Measurements from ENCODE around the gene BFSP1. TPM values are rescaled to one million over a fixed set of nuclear protein-coding genes. Genes with fewer than 3 reads are reported as not detected.
A peak's percentile ranks its signal among the peaks of the same experiment; 100 is the strongest.

Gene BFSP1
- total RNA-seq, 1 experiment from 2014 or later = 6.1 TPM

- Histone ChIP-seq H3K27ac (ENCODE audit: low read depth, low read length, poor library complexity, severe bottlenecking) (peak overlapping the region; percentile 1), H3K4me1 (ENCODE audit: insufficient read depth, low read length, poor library complexity, severe bottlenecking) (peaks cover 33% of the 10 kb centered on the region), H3K27me3 (replicated peaks; ENCODE audit: insufficient read depth, low read depth, low read length, poor library complexity) (no peaks in the 10 kb centered on the region), H3K36me3 (ENCODE audit: insufficient read depth, low read length, poor library complexity, severe bottlenecking) (no peaks in the 10 kb centered on the region), H3K4me3 (ENCODE audit: low read depth, low read length, poor library complexity, severe bottlenecking) (no peak overlapping the region), H3K9me3 (ENCODE audit: low read depth, low read length, poor library complexity, severe bottlenecking) (no peaks in the 10 kb centered on the region)
- BruUV-seq (replicated peaks) = no TSS peak
- TF ChIP-seq CTCF (conservative IDR thresholded peaks at IDR 0.05; ENCODE audit: low read depth, low read length) (no peak), EZH2 (IDR thresholded peaks at IDR 0.05; ENCODE audit: borderline replicate concordance, low read depth, low read length, poor library complexity, severe bottlenecking) (no peak)
- CTCF ChIA-PET = no interaction called here
- POLR2A ChIA-PET (ENCODE audit: low non-redundant PET) = no interaction called here
- intact Hi-C loops (cut with micrococcal nuclease; ENCODE audit: unreplicated experiment) = loop anchor here (5.0 to 10.0 kb wide), 4 partner anchors 151 to 732 kb away; partner anchors contain the start of genes MGME1, RRBP1 and SNX5
- no peak for DNase-seq (ENCODE audit: low spot score)
These were observed 2.9 kb upstream of the BFSP1 start for GRCh38 chr20:17534077-17534476.

DNA sequence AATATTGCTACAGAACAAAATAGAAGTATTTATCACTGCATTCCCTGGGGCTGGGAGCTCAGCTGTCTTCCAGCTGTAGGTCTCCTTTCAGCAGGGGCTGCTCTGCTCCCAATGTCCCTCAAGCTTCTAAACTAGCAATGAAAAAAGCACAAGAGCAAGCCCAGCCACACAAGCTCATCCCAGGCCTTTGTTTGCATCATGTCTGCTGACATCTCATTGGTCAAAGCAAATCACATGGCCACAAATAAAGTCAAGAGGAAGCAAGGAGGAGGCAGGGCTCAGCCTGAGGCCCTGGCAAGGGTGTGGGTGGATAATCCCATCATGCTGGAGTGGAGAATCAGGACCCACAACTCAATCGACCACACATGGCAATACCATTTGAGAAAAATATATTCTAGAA is 2.2 kb upstream of the BFSP1 start:
- DNase-seq (ENCODE audit: low spot score) = peak; percentile 94
- CTCF ChIA-PET = interaction anchor here (1.0 kb wide), 1 partner anchor 732 kb away, joined by 4 read pairs; no protein-coding TSS in a partner anchor
- POLR2A ChIA-PET (ENCODE audit: low non-redundant PET) = interaction anchor here (0.7 kb wide), 1 partner anchor 36 kb away, joined by 3 read pairs; the partner anchor contains the start of gene DSTN
- peak overlapping the region; percentile 25 for H3K27ac ChIP-seq (ENCODE audit: low read depth, low read length, poor library complexity, severe bottlenecking)
- H3K4me1 ChIP-seq (ENCODE audit: insufficient read depth, low read length, poor library complexity, severe bottlenecking) = peaks cover 29% of the 10 kb centered on the region
- BruUV-seq (replicated peaks) = no TSS peak
- no peaks in the 10 kb centered on the region for H3K36me3 ChIP-seq (ENCODE audit: insufficient read depth, low read length, poor library complexity, severe bottlenecking)
- H3K9me3 ChIP-seq (ENCODE audit: low read depth, low read length, poor library complexity, severe bottlenecking) = no peaks in the 10 kb centered on the region
- intact Hi-C loops (cut with micrococcal nuclease; ENCODE audit: unreplicated experiment) = loop anchor here (2.0 to 10.0 kb wide), 5 partner anchors 29 to 731 kb away; partner anchors contain the start of genes MGME1, RRBP1 and SNX5
- TF ChIP-seq CTCF (conservative IDR thresholded peaks at IDR 0.05; ENCODE audit: low read depth, low read length) (no peak), EZH2 (IDR thresholded peaks at IDR 0.05; ENCODE audit: borderline replicate concordance, low read depth, low read length, poor library complexity, severe bottlenecking) (no peak)
- no peaks in the 10 kb centered on the region for H3K27me3 ChIP-seq (replicated peaks; ENCODE audit: insufficient read depth, low read depth, low read length, poor library complexity)
- H3K4me3 ChIP-seq (ENCODE audit: low read depth, low read length, poor library complexity, severe bottlenecking) = no peak overlapping the region

DNA sequence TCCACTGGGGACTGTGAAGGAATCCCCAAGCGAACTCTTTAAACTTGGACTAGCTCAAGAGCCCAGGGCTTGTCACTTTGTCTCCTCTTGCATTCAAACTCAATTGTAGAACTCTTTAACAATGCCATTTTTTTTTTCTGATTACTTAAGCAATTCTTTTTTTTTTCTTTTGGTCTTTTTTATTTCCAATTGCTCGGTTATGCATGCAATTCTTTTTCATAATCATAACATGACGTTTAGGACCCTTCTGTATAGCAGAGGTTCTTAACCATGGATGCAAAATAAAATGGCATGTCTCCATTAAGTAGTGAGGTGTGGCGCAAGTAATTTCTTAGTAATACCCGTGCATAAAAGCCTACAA is 466 bp upstream of the BFSP1 start:
- peak overlapping the region; percentile 57 for H3K4me3 ChIP-seq (ENCODE audit: low read depth, low read length, poor library complexity, severe bottlenecking)
- CTCF ChIA-PET = interaction anchor here (0.7 kb wide), 1 partner anchor 147 kb away, joined by 20 read pairs; no protein-coding TSS in a partner anchor
- POLR2A ChIA-PET (ENCODE audit: low non-redundant PET) = no interaction called here
- no peaks in the 10 kb centered on the region for H3K27me3 ChIP-seq (replicated peaks; ENCODE audit: insufficient read depth, low read depth, low read length, poor library complexity)
- peaks cover 23% of the 10 kb centered on the region for H3K4me1 ChIP-seq (ENCODE audit: insufficient read depth, low read length, poor library complexity, severe bottlenecking)
- TF ChIP-seq CTCF (conservative IDR thresholded peaks at IDR 0.05; ENCODE audit: low read depth, low read length) (no peak), EZH2 (IDR thresholded peaks at IDR 0.05; ENCODE audit: borderline replicate concordance, low read depth, low read length, poor library complexity, severe bottlenecking) (no peak)
- intact Hi-C loops (cut with micrococcal nuclease; ENCODE audit: unreplicated experiment) = loop anchor here (2.0 to 10.0 kb wide), 5 partner anchors 27 to 729 kb away; partner anchors contain the start of genes MGME1, RRBP1 and SNX5
- H3K27ac ChIP-seq (ENCODE audit: low read depth, low read length, poor library complexity, severe bottlenecking) = peak overlapping the region; percentile 88
- no peaks in the 10 kb centered on the region for H3K36me3 ChIP-seq (ENCODE audit: insufficient read depth, low read length, poor library complexity, severe bottlenecking)
- no peak for DNase-seq (ENCODE audit: low spot score)
- H3K9me3 ChIP-seq (ENCODE audit: low read depth, low read length, poor library complexity, severe bottlenecking) = no peaks in the 10 kb centered on the region
- TSS peak; percentile 90 for BruUV-seq (replicated peaks)

All from A673 (cell line).